ENCODE data around the gene TKT. TPM values are rescaled to one million over a fixed set of nuclear protein-coding genes. Genes with fewer than 3 reads are reported as not detected.

Gene TKT
- total RNA-seq, 1 donor from 2014 or later = 379 TPM

GRCh38 chr3:53175613-53176540, 79.9 kb downstream of the TKT start:
- no peak for ATAC-seq

Other genes starting within 250 kb of the TKT start
- gene SFMBT1, start 209.9 kb downstream of the TKT start, total RNA-seq = 5.8 TPM
- 15.8 TPM for gene RFT1, start 125.6 kb downstream of the TKT start, total RNA-seq
- gene PRKCD, start 94.8 kb downstream of the TKT start, total RNA-seq = 21.2 TPM
- gene DCP1A, start 91.5 kb upstream of the TKT start, total RNA-seq = 11.3 TPM
- 0.52 TPM for gene CACNA1D, start 238.6 kb upstream of the TKT start, total RNA-seq